A204.1 (cell line): ENCODE measurements around the gene CAB39L.
A peak's percentile ranks its signal among the peaks of the same experiment; 100 is the strongest.
"Not testable (repeated sequence)": the region's sequence is repeated elsewhere in the genome, so short reads cannot be mapped to it uniquely, and the experiment has no call there.

Experiments
- FAIRE-seq: peaks from 2 replicates; lab custom pipeline; 2012; peaks lifted over from hg19 to GRCh38; lab: Jason Lieb, UNC

The CAB39L gene

GRCh38 chr13:49308097-49308875 lies 135.6 kb downstream of the CAB39L start:
- no peak for FAIRE-seq

- FAIRE-seq = no peak
Measured at GRCh38 chr13:49307365-49307764, 136.5 kb downstream of the CAB39L start.

GRCh38 chr13:49305792-49306425 lies 138.0 kb downstream of the CAB39L start:
- FAIRE-seq = no peak

GRCh38 chr13:49304763-49305700 lies 138.8 kb downstream of the CAB39L start:
- FAIRE-seq = no peak

GRCh38 chr13:49304356-49304755 lies 139.5 kb downstream of the CAB39L start:
- FAIRE-seq = no peak

GRCh38 chr13:49303533-49304252 lies 140.2 kb downstream of the CAB39L start:
- FAIRE-seq = peak; percentile 85

GRCh38 chr13:49302817-49303216 lies 141.0 kb downstream of the CAB39L start:
- no peak for FAIRE-seq

- FAIRE-seq = no peak
Measured at GRCh38 chr13:49302222-49302621, 141.6 kb downstream of the CAB39L start.

GRCh38 chr13:49300739-49301589 lies 142.9 kb downstream of the CAB39L start:
- FAIRE-seq = peak; percentile 94

- FAIRE-seq = peak; percentile 98
Measured at GRCh38 chr13:49300276-49300675, 143.6 kb downstream of the CAB39L start.

- peak; percentile 99 for FAIRE-seq
Measured at GRCh38 chr13:49298903-49299605, 144.8 kb downstream of the CAB39L start.

GRCh38 chr13:49298416-49298815 lies 145.4 kb downstream of the CAB39L start:
- FAIRE-seq = no peak

GRCh38 chr13:49297338-49297737 lies 146.5 kb downstream of the CAB39L start:
- no peak for FAIRE-seq

- no peak for FAIRE-seq
Measured at GRCh38 chr13:49296659-49297058, 147.2 kb downstream of the CAB39L start.

GRCh38 chr13:49295244-49295643 lies 148.6 kb downstream of the CAB39L start:
- no peak for FAIRE-seq

GRCh38 chr13:49294723-49295122 lies 149.1 kb downstream of the CAB39L start:
- not testable (repeated sequence) for FAIRE-seq

- FAIRE-seq = no peak
Measured at GRCh38 chr13:49292742-49293486, 150.9 kb downstream of the CAB39L start.

- FAIRE-seq = no peak
Measured at GRCh38 chr13:49288458-49288857, 155.4 kb downstream of the CAB39L start.

GRCh38 chr13:49287995-49288394 lies 155.9 kb downstream of the CAB39L start:
- no peak for FAIRE-seq

GRCh38 chr13:49279885-49280284 lies 164.0 kb downstream of the CAB39L start:
- FAIRE-seq = no peak
